ENCODE measurements around the gene CARMIL1. TPM values are rescaled to one million over a fixed set of nuclear protein-coding genes. Genes with fewer than 3 reads are reported as not detected.
A peak's percentile ranks its signal among the peaks of the same experiment; 100 is the strongest.

The CARMIL1 gene
- total RNA-seq, 1 experiment from 2014 or later: 21.2 TPM

- no peak overlapping the region for H3K27ac ChIP-seq
- no peaks in the 10 kb centered on the region for H3K36me3 ChIP-seq
- no peaks in the 10 kb centered on the region for H3K9me3 ChIP-seq (replicated peaks)
- no peak for DNase-seq (ENCODE audit: low read depth in 1 of 2, low spot score in 2 of 2)
- no peak overlapping the region for H3K4me3 ChIP-seq
- H3K27me3 ChIP-seq (replicated peaks): no peaks in the 10 kb centered on the region
- peaks cover 3% of the 10 kb centered on the region; the same call in 1 of the 2 replicates for H3K4me1 ChIP-seq (replicated peaks)
Measured at GRCh38 chr6:25341923-25342619, 62.9 kb downstream of the CARMIL1 start.

DNA sequence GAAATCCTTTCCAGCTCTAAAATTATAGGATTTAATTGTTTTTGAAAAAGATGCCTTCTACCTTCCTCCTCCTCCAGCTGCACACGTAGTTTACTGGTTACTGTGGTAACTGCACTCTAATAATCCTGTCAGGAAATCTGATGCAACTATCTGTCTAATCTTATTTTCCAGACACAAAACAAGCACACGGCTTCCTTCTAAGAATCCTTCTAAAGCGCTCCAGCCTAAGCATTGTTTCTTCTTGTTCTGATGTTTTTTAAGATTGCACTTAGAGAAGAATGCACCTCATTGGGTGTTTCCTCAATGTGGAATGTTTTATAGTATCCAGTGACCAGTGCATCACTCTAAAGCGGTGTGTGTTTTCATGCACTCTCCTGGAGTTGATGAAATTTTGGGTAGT lies 63.6 kb downstream of the CARMIL1 start:
- Histone ChIP-seq H3K4me1 (replicated peaks) (peaks cover 3% of the 10 kb centered on the region; the same call in 1 of the 2 replicates), H3K4me3 (no peak overlapping the region), H3K9me3 (replicated peaks) (no peaks in the 10 kb centered on the region), H3K27ac (no peak overlapping the region), H3K36me3 (no peaks in the 10 kb centered on the region), H3K27me3 (replicated peaks) (no peaks in the 10 kb centered on the region)
- no peak for DNase-seq (ENCODE audit: low read depth in 1 of 2, low spot score in 2 of 2)

- Histone ChIP-seq H3K27ac (no peak overlapping the region), H3K4me1 (replicated peaks) (peaks cover 3% of the 10 kb centered on the region; the same call in 1 of the 2 replicates), H3K36me3 (no peaks in the 10 kb centered on the region), H3K27me3 (replicated peaks) (no peaks in the 10 kb centered on the region), H3K9me3 (replicated peaks) (no peaks in the 10 kb centered on the region), H3K4me3 (no peak overlapping the region)
- no peak for DNase-seq (ENCODE audit: low read depth in 1 of 2, low spot score in 2 of 2)
Measured at GRCh38 chr6:25343984-25344383, 64.8 kb downstream of the CARMIL1 start.

DNA sequence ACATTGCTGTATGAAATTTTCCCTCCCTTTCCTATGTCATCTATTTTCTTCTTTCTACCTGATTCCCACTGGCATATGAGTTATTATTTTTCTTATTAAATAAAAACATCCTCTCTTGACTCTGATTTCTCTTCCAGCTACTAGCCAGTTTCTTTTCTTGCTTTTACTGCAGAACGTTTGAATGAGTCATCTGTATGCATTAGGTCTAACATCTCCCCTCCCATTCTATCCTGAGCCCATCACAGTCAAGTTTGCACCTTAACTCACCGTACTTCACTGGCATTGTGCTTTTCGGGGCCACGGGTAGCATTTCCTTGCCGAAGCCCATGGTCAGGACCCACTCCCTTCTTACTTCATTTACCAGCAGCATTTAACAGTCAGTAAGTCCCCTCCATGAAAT lies 65.7 kb downstream of the CARMIL1 start:
- H3K36me3 ChIP-seq: no peaks in the 10 kb centered on the region
- H3K4me1 ChIP-seq (replicated peaks): peaks cover 3% of the 10 kb centered on the region; the same call in 1 of the 2 replicates

DNA sequence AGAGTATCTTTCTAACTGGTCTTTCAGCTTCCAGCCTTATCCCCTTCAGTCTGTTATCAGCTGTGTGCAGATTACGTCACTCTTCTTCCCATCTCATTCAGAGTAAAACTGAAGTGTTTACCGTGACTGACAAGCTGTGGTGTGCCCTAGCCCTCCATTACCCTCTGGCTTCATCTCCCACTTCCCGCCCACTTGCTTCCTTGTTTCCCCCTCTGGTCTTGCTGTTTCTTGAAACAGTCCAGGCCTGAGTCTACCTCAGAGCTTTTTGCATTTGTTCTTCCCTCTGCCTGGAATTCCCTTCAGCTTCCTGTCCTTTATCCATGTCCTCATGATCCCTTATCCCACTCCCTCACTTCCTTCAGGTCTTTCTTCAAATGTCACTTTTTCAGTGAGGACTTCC lies 66.9 kb downstream of the CARMIL1 start:
- no peak for DNase-seq (ENCODE audit: low read depth in 1 of 2, low spot score in 2 of 2)
- no peak overlapping the region for H3K4me3 ChIP-seq
- H3K27me3 ChIP-seq (replicated peaks): no peaks in the 10 kb centered on the region
- no peak overlapping the region for H3K27ac ChIP-seq
- no peaks in the 10 kb centered on the region for H3K36me3 ChIP-seq
- H3K9me3 ChIP-seq (replicated peaks): no peaks in the 10 kb centered on the region
- H3K4me1 ChIP-seq (replicated peaks): peaks cover 3% of the 10 kb centered on the region; the same call in 1 of the 2 replicates

More for the DNA sequence above, 65.7 kb downstream of the CARMIL1 start:
- Histone ChIP-seq H3K4me3 (no peak overlapping the region), H3K27ac (no peak overlapping the region), H3K27me3 (replicated peaks) (no peaks in the 10 kb centered on the region), H3K9me3 (replicated peaks) (no peaks in the 10 kb centered on the region)
- DNase-seq (ENCODE audit: low read depth in 1 of 2, low spot score in 2 of 2): no peak

GRCh38 chr6:25350573-25350972 lies 71.4 kb downstream of the CARMIL1 start:
- H3K27ac ChIP-seq: no peak overlapping the region
- DNase-seq (ENCODE audit: low read depth in 1 of 2, low spot score in 2 of 2): no peak

DNA sequence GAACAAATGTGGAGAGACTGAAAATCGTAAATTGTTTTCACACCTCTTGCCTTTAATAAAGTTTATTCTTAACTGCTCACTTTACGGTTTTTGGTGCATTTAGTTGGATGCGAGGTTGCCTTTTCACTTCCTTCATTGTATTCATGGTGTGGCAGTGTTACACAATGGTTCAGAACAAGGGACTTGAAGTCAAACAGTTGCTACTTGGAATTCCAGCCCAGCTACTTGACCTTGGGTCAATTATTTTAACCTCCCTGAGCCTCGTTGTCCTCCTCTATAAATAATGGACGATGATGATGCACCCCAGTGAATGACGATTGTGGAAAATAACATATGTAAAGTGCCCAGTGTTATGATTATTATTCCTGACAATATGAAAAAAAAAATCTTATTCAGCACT lies 72.3 kb downstream of the CARMIL1 start:
- no peak for DNase-seq (ENCODE audit: low read depth in 1 of 2, low spot score in 2 of 2)
- H3K4me3 ChIP-seq: no peak overlapping the region
- no peaks in the 10 kb centered on the region for H3K36me3 ChIP-seq
- no peak overlapping the region for H3K27ac ChIP-seq
- peaks cover 10% of the 10 kb centered on the region; the same call in 1 of the 2 replicates for H3K4me1 ChIP-seq (replicated peaks)
- H3K9me3 ChIP-seq (replicated peaks): no peaks in the 10 kb centered on the region
- H3K27me3 ChIP-seq (replicated peaks): no peaks in the 10 kb centered on the region

More at GRCh38 chr6:25350573-25350972, 71.4 kb downstream of the CARMIL1 start:
- no peaks in the 10 kb centered on the region for H3K9me3 ChIP-seq (replicated peaks)
- H3K4me3 ChIP-seq: no peak overlapping the region
- no peaks in the 10 kb centered on the region for H3K36me3 ChIP-seq
- H3K4me1 ChIP-seq (replicated peaks): peaks cover 8% of the 10 kb centered on the region; the same call in 1 of the 2 replicates
- H3K27me3 ChIP-seq (replicated peaks): no peaks in the 10 kb centered on the region

DNA sequence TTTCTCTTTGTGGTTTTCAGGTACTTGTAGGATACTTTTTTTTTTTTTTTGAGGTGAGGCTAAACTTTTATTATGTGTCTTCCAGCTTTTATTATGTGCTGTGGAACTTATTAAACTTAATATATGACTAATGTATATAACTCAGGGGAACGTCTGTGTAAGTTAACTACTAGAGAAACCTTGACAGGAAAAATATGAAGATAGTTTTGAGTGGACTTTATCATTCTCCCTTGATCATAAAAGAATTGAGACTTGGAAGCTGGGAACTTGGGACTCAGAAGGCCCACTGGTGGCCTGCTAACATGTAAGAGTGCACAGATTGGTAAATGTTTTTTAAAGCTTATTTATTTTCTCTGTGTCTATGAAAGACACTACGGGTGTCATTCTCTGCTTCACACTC lies 73.1 kb downstream of the CARMIL1 start:
- Histone ChIP-seq H3K27ac (no peak overlapping the region), H3K4me1 (replicated peaks) (peaks cover 10% of the 10 kb centered on the region; the same call in 1 of the 2 replicates), H3K27me3 (replicated peaks) (no peaks in the 10 kb centered on the region), H3K36me3 (no peaks in the 10 kb centered on the region), H3K9me3 (replicated peaks) (no peaks in the 10 kb centered on the region), H3K4me3 (no peak overlapping the region)
- DNase-seq (ENCODE audit: low read depth in 1 of 2, low spot score in 2 of 2): no peak

- no peak overlapping the region for H3K27ac ChIP-seq
Measured at GRCh38 chr6:25354078-25354932, 75.1 kb downstream of the CARMIL1 start.

DNA sequence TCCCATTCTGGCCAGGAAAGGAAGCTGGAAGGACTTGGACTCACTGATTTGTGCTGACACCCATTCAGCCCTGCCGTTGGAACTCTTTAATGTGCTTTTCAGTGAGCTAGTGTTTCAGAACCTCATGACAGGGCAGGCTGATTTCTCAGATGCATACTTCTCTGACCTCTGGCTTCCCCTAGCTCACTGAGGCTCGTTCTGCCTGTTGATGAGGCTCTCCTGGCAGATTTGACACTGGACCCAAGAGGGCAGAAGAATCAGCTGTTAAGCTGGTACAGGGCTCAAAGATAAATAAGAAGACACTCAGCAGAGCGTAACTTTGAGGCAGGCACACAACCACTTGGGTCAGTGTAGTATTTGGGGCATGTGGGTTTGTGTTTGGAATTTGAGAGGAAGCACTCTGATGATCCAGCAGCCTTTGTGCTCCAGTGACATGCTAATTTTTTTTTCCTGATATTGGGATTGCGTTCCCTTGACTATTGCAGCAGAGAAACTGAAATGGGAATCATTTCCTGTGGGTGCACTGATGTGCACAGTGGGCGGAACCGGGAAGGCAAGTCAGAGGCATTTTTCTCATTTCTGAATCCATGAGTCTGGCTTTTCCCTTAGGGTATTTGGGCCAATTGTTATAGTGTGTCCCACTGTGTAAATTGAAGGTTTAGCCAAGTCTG lies 80.2 kb downstream of the CARMIL1 start:
- peaks cover 37% of the 10 kb centered on the region for H3K4me1 ChIP-seq (replicated peaks)
- peak in 1 of 2 experiments; percentile 28 for DNase-seq (ENCODE audit: low read depth in 1 of 2, low spot score in 2 of 2)
- no peaks in the 10 kb centered on the region for H3K27me3 ChIP-seq (replicated peaks)
- H3K36me3 ChIP-seq: no peaks in the 10 kb centered on the region
- no peak overlapping the region for H3K4me3 ChIP-seq
- H3K27ac ChIP-seq: no peak overlapping the region
- no peaks in the 10 kb centered on the region for H3K9me3 ChIP-seq (replicated peaks)

More at GRCh38 chr6:25354078-25354932, 75.1 kb downstream of the CARMIL1 start:
- no peaks in the 10 kb centered on the region for H3K27me3 ChIP-seq (replicated peaks)
- H3K36me3 ChIP-seq: no peaks in the 10 kb centered on the region
- H3K9me3 ChIP-seq (replicated peaks): no peaks in the 10 kb centered on the region
- peak in 1 of 2 experiments; percentile 23 for DNase-seq (ENCODE audit: low read depth in 1 of 2, low spot score in 2 of 2)
- H3K4me3 ChIP-seq: no peak overlapping the region
- H3K4me1 ChIP-seq (replicated peaks): peaks cover 13% of the 10 kb centered on the region

GRCh38 chr6:25359891-25360290 lies 80.7 kb downstream of the CARMIL1 start:
- Histone ChIP-seq H3K27ac (no peak overlapping the region), H3K4me3 (no peak overlapping the region), H3K4me1 (replicated peaks) (peaks cover 34% of the 10 kb centered on the region), H3K36me3 (no peaks in the 10 kb centered on the region), H3K27me3 (replicated peaks) (no peaks in the 10 kb centered on the region), H3K9me3 (replicated peaks) (no peaks in the 10 kb centered on the region)
- no peak for DNase-seq (ENCODE audit: low read depth in 1 of 2, low spot score in 2 of 2)

DNA sequence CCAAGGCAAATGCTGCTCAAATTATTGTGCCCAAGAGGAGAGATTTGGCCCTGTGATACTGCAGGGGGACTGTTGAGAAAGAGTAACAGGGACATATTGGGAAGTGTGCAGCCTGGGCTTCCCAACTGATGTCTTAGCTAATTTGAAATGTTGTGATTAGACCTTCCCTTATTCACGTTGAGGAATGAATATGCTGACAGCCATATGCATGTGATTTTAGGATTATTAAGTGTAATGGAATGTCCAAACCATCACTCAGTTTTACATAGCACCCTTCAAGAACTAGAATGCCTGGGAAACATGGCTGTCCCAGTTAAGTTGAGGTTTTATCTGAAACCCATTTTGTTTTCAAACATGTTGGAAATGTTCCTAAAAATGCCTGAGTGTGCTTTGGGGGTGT lies 81.4 kb downstream of the CARMIL1 start:
- H3K36me3 ChIP-seq: no peaks in the 10 kb centered on the region
- no peaks in the 10 kb centered on the region for H3K9me3 ChIP-seq (replicated peaks)
- no peak for DNase-seq (ENCODE audit: low read depth in 1 of 2, low spot score in 2 of 2)
- H3K27me3 ChIP-seq (replicated peaks): no peaks in the 10 kb centered on the region
- H3K4me3 ChIP-seq: no peak overlapping the region
- peaks cover 30% of the 10 kb centered on the region for H3K4me1 ChIP-seq (replicated peaks)
- no peak overlapping the region for H3K27ac ChIP-seq

GRCh38 chr6:25363427-25363826 lies 84.3 kb downstream of the CARMIL1 start:
- Histone ChIP-seq H3K4me1 (replicated peaks) (peaks cover 29% of the 10 kb centered on the region), H3K36me3 (no peaks in the 10 kb centered on the region), H3K27me3 (replicated peaks) (no peaks in the 10 kb centered on the region), H3K9me3 (replicated peaks) (no peaks in the 10 kb centered on the region), H3K27ac (no peak overlapping the region), H3K4me3 (no peak overlapping the region)
- no peak for DNase-seq (ENCODE audit: low read depth in 1 of 2, low spot score in 2 of 2)
